HG03342 (cell line): Measurements from ENCODE around the gene GMEB2.
A peak's percentile ranks its signal among the peaks of the same experiment; 100 is the strongest.
"Not testable (repeated sequence)": the region's sequence is repeated elsewhere in the genome, so short reads cannot be mapped to it uniquely, and the experiment has no call there.

Experiments
- ATAC-seq: cut with Tn5 transposase; IDR thresholded peaks from one replicate; pipeline ENCODE4 v1.9.1; 2021; ENCODE audit warnings: mild to moderate bottlenecking, moderate library complexity; ENCODE audit not compliant: unreplicated experiment

Gene GMEB2

DNA sequence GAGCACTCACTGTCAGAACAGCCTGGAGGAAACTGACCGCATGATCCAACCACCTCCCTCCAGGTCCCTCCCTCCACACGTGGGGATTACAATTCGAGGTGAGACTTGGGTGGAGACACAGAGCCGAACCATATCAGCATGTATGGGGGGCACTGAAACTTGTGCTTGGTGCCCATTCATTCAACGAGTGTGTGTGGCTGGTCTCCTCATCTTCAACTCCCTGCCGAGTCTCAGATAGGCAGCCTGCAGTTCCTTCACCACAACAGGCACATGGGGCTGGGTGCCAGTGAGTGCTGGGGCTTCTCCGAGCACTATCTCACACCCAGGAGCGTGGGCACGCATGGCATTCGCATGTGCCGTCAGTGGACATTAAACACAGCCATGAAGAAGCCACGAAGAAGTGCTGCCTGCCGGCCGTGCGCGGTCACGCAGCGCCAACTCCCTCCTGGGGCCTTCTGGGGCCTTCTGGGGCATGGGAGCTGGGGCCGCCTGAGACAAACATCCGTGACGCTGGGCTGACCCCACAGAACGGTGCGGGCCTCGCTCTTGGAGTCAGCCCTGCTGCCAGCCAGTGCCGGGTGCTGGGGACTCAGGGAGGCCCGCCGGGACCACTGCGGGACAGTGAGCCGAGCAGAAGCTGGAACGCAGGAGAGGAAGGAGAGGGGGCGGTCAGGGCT is 30.5 kb upstream of the GMEB2 start:
- ATAC-seq: no peak

GRCh38 chr20:63656451-63656850 is 29.6 kb upstream of the GMEB2 start:
- no peak for ATAC-seq

- no peak for ATAC-seq
Observed at GRCh38 chr20:63655249-63655648, 28.3 kb upstream of the GMEB2 start.

DNA sequence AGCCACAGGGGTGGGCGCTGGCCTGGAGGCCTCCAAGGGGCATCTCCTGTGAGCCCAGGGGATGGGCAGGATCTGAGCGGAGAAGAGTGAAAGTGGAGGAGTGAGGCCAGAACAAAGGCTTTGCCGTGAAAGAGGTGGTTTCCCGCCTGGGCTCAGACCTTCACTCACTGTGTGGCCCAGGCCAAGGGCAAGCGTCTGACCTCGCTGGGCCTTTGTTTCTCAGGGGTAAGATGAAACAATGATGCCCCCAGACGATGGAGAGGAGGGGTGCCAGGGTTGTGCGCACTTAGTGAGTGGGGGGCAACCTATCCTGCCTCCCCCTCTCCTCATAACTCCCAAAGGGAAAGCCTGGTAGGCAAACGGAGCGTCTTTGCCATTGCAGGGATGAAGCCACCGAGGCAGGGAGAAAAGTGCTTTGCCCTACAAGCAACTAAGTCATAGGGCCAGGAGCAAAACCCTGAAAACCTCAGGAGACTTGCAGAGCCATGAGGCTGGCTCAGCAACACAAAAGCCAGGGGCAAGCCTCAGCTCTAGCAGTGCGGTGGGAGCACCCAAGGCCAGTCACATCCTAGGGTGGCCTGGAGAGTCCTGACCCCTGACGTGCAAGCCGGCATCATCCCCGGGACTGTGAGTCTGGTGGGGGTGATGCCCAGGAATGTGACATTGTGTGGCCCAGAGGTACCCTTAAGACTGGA is 27.2 kb upstream of the GMEB2 start:
- no peak for ATAC-seq

GRCh38 chr20:63653041-63653973 is 26.4 kb upstream of the GMEB2 start, which contains the start of gene STMN3:
STMN3 (minus strand) TSS chr20:63653424; CDS start chr20:63653345, 79 bp downstream.
- ATAC-seq: no peak

GRCh38 chr20:63652192-63652980 is 25.5 kb upstream of the GMEB2 start:
- ATAC-seq: no peak

- ATAC-seq: no peak
Observed at GRCh38 chr20:63651942-63652191, 25.0 kb upstream of the GMEB2 start.

GRCh38 chr20:63650486-63650885 is 23.6 kb upstream of the GMEB2 start:
- ATAC-seq: not testable (repeated sequence)

DNA sequence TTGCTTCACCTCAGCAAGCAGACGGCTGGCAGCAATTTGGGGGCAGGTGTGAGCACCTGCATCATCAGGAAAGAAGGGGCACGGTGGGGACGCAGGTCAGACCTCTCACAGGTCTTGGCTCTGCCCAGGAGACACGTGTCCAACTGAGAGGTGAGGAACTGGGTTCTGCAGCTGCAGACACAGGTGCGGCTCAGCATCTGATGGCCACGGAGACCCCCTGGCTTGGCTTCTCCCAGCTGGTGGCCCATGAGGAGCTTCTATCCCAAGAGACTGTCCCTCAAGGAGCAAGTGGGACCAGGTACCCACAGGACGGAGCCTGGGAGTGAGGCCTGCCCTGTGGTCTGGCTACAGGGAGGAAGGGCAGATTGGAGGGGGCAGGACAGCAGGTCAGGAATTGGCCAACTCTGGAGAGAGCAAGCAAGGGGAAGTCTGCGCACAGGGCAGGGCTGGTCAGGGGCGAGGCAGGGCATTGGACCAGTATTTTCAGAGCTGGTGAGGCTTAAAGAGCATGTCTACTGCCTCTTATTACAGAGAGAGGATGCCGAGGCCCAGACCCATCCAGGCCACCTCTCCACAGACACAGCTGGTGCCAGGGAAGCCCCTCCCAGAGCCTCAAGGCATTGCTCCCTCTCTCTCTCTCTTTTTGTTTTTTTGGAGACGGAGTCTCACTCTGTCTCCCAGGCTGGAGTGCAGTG is 22.1 kb upstream of the GMEB2 start:
- no peak for ATAC-seq

DNA sequence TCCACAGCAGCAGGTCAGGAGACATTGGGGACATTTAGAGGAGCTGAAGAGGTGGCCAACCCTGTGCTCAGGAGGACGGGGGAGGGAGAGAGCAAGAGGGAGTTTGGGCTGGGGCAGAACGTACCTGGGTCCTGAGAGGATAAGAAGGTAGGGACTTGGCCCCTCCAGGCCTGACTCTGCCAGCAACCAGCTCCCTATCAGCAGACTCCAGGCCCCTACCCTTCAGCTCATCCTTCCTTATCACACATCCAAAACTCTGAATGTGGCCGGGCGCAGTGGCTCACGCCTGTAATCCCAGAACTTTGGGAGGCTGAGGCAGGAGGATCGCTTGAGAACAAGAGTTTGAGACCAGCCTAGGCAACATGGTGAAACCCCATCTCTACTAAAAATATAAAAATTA is 21.3 kb upstream of the GMEB2 start:
- no peak for ATAC-seq

DNA sequence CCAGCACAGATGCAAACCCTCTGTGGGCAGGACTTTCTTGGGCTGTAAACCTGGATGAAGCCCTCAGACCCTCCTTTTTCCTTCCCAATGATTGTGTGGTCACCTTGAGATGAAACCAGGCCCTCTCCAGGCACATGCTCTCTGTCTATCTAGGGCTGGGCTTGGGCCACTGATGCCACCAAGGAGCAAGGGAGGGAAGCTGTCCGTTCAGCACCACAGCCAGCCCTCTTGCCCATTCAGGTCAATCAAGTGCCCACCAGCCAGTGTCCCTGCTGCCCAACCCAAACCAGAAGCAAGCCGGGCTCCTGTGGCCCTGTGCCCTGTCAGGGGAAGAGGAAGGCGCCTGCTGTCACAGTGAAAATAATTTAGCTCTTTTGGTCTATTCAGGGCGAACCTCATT is 18.3 kb upstream of the GMEB2 start:
- ATAC-seq: no peak

DNA sequence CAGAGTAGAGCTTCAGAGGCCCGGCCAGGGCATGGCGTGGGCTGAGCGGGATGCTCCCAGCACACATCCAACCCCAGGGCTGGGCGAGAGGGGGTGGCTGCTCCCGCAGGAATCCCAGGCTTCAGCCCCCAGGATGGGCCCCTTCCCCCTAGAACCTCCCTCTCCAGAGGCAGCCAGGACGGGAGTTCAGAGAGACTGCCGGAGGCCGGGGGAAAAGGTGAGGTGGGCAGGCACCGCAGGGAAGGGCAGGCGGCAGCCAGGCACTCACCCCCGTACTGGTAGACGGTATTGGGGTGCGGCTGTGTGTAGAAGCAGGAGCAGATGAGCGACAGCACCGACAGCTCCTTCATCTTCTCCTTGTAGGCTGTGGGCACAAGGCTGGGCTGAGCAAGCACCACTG is 17.0 kb upstream of the GMEB2 start:
- ATAC-seq: no peak

DNA sequence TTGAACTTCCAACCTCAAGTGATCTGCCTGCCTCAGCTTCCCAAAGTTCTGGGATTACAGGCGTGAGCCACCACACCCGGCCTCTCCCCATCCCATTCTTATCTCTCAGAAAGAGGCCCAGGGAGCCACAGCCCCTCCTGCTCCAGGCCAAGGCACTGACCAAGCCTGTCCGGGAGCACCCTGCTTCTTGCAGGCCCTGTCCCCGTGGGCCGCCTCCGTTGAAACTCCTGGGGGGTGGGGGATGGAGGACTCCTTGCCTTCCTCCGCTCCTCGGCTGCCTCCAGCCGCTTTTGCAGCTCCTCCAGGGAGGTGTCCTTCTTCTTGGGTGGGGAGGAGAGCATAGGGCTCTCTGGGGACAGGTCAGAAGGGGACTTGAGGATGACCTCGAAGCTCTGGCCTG is 16.6 kb upstream of the GMEB2 start:
- ATAC-seq: no peak

- ATAC-seq: no peak
Observed at GRCh38 chr20:63642527-63643247, 15.8 kb upstream of the GMEB2 start.

DNA sequence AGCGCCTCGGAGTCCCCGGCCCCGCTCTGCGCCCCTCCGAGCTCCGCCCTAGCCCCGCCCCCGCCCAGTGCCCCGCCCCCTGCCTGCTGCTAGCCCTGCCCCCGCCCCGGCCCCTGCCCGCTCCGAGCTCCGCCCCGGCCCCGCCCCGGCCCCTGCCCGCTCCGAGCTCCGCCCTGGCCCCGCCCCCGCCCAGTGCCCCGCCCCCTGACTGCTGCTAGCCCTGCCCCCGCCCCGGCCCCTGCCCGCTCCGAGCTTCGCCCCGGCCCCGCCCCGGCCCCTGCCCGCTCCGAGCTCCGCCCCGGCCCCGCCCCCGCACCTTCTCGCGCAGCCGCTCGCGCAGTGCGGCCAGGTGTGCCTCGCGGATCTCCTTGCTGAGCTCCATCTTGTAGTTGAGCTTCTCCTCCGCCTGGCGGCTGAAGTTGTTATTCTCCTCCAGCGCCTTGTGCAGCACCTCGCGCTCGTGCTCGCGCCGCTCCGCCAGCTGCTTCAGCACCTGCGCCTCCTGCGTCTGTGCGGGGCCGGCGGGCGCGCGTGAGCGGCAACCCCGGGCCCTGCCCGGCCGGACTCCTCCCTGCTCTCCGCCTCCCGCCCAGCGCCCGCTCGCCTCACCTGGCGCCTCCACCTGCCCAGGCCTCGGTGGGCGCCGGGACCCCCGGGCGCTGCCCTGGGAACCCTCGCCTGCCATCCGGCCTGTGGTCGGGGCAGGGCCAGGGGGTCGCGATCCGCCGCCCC is 15.1 kb upstream of the GMEB2 start:
- ATAC-seq: peak; percentile 77

DNA sequence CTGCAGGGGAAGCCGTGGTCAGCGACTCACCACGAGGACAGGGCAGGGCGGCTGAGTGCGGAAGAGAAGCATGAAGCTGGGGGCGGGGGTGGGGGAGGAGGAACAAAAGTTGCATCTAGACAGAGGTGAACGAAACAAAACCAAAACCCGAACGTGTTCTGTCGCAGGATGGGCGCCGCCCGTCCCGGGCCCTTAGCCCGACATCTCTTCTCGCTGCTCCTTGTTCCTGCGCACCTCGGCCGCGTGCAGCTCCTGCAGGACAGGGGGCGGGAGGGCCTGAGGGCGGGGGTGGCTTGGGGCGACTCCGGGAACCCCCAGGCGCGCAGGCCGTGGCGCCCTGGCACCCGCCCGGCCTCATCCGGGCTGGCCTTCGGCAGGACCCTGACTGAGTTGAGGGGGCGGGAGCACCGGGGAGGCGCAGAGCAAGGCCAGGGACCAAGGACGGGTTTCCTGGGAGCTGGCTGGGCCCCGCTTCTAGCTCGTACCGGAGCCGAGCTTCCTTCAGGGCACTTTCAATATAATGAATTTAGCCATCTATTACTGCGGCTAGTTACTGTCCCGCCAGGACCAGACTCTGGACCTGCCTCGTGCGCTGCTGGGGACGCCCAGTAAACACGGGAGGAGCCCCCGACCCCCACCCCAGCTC is 14.4 kb upstream of the GMEB2 start:
- ATAC-seq: no peak

DNA sequence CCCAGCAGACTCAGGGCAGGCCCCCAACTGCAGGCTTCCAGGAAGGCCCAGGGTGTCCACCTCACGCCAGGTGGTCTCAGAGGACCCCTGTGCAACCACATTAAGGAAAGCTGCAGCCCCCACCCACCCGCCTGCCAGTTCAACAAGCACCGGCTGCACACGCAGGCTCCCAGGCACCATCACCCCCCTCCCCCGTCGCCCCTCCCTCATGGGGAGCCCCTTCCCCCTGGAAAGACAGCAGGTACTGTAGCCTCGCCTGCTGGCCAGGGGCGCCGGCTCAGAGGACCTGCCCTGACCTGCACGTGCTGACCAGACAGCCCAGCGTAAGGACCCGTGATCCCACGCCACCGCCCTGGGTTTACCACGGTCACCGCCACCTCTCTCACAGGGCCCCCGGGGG is 13.8 kb upstream of the GMEB2 start:
- ATAC-seq: not testable (repeated sequence)

DNA sequence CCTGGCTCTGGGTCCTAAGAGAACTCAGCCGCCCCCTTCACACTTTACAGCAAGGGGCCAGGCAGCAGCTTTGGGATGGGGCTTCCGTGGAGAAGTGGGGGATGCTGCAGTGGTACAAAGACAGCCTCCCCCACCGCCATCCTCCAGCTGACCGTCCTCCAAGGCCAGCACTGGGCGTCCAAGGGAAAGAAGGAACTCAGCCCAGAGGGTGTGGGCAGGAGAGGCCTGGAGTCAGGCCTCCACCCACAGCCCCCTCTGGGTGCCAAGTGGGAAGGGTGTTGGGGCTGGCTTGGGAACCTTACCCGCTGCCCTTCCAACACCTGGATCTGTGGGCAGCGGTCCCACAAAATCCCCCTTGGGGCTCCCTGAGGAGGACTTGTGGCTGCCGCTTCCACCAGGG is 13.2 kb upstream of the GMEB2 start:
- no peak for ATAC-seq
